Hematopoietic multipotent progenitor cell treated with erythropoietin and hydrocortisone succinate and interleukin-3 and kit ligand, for 4 days (in vitro differentiated cells): ENCODE data around the gene ITGB3BP.
"Not testable (repeated sequence)": the region's sequence is repeated elsewhere in the genome, so short reads cannot be mapped to it uniquely, and the experiment has no call there.

Source experiments
- DNase-seq: peaks from one replicate; pipeline ENCODE4 v3.0.0-alpha.2; 2015

Gene ITGB3BP

DNA sequence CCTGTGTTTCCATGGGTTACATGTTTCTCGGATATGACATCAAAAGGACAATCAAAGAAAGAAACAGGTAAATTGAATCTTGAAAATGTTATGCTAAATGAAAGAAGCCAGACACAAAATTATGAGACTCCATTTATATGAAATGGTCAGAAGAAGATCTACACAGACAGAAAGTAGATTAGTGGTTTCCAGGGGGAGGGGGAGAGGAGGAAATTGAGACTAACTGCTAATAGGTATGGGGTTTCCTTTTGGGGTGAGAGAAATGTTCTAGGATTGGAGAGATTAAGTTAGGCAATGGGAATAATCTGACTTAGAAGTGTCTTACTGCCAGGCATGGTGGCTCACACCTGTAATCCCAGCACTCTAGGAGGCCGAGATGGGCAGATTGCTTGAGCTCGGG, 21.8 kb downstream of the ITGB3BP start:
- DNase-seq = no peak

- DNase-seq = no peak
Measured at GRCh38 chr1:63498106-63498505, 24.9 kb downstream of the ITGB3BP start.

- no peak for DNase-seq
Measured at GRCh38 chr1:63497577-63497976, 25.4 kb downstream of the ITGB3BP start.

DNA sequence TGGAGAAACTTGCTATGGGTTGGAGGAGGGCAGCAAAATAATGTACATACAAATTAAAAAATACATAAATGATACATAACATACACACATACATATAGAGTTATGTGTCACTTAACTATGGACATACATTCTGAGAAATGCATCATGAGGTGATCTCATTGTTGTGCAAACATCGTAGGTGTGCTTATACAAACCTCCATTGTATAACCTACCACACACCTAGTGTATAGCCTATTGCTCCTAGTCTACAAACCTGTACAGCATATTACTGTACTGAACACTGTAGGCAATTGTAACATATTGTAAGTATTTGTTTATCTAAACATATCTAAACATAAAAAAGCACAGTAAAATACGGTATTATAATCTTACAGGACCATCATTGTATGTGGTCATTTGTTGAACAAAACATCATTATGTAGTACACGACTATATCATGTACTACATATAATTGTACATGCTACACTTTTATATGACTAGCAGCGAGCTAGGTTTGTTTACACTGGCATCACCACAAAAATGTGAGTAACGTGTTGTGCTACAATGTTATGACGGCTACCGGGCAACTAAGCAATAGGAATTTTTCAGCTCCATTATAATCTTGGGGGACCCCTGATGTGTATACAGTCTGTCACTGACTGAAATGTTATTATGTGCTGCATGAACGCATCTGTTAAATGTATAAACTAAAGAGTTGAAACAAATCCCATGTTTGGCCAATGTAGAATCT, 35.5 kb downstream of the ITGB3BP start:
- DNase-seq = no peak

DNA sequence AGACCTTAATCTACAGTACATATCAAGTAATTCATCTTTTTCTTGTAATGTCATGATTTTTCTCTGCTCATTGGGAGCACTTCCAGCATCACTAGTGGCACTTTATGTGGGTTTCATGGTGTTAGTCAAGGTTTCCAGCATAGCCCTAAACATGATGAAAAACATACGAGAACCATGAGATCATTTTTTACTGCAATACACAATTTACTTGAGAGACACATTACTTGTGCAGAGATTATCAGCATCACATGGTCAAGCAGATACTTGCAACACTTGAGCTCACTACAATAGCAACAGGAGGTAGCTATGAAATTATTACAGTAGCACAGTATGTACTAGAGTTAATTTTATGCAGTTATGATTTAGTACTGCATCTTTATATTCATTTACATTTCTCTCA, 36.4 kb downstream of the ITGB3BP start:
- no peak for DNase-seq

DNA sequence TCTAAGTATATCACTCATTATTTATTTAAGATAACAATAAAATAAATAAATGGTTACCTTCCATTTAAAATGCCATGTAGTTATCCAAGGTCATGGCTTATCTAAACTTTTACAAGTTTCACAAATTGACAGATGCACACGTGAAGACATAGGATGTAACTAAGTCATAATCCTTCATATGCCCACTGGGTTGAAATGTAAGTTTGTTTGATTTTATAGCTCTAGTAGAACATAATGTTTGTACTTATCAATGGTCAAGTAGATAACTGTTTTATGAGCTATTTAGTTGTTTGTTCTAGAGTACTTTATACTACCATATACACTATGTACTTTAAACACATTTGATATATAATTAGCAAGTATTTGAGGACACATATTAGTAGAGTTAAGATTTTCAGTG, 43.0 kb downstream of the ITGB3BP start:
- no peak for DNase-seq

GRCh38 chr1:63475761-63476160, 47.3 kb downstream of the ITGB3BP start:
- DNase-seq = no peak

- DNase-seq = not testable (repeated sequence)
Measured at GRCh38 chr1:63468683-63469082, 54.3 kb downstream of the ITGB3BP start.

- peak; percentile 17 for DNase-seq
Measured at GRCh38 chr1:63466759-63467158, 56.3 kb downstream of the ITGB3BP start.

DNA sequence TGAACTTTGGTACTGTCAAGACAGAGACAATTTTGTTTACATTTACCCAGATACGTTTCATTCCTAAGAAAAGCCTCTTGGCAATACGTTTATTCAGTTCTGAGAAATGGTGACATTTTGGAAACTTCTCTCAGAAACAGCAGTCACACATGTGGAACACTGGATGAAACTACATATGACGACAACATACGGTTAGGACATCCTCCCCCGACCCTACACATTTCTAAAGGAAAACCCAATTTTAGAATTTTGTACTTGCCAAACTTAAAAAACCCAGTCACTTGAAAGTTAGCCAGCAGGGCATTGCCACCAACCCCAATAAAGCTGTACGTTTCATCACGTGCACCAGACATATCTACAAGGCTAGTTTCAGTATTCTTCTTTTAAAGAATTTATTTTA, 56.8 kb downstream of the ITGB3BP start:
- no peak for DNase-seq

DNA sequence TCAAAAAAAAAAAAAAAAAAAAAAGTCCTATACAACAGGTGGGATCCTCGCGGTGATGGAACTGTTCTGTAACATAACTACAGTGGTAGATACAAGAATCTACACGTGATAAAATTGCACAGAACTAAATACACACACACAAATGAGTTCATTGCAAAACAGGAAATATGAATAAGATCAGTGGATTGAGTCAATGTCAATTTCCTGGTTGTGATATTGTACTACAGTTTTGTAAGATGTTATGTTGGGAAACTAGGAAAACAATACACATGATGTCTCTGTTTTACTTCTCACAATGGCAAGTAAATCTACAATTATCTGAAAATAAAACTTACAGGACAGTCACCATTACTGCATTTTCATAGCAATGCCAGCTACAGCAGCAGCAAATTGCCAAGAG, 59.8 kb downstream of the ITGB3BP start:
- peak; percentile 52 for DNase-seq

- DNase-seq = no peak
Measured at GRCh38 chr1:63461661-63462230, 61.3 kb downstream of the ITGB3BP start.

DNA sequence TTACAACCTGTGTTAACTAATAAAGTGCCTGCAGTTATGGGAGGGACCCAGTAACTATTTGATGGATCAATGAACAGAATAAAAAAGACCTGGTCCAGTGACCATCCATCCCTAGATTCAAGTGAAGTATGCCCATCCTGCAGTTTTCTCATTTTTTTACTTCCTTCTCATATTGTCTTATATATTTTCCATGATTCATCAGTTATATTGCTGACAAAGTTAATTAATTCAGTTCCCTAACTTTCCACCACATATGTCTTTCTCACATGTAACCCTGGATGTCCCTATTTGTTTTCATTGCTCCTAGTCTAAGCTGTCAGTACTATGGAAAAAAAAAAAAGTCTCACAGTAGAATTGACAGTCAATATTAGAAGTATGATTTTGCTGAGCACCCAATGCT, 64.3 kb downstream of the ITGB3BP start:
- DNase-seq = no peak

DNA sequence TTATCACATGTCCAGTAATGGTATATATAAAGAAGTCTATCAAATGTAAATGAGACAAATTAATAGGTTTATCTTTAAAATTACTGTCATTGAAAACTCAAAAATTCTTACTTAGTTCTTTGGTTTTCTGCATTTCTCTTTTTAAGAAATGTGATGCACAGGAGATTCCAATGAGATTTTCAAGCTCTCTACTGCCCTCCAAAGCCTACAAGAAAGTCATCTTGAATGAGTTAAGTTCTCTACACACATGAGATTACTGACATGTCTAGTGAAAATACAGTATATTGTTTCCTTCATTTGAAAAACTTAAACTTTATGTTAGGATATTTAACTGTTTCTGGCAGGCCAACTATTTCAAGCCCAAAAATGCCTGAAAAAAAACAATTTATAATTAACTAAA, 68.8 kb downstream of the ITGB3BP start:
- DNase-seq = peak; percentile 55

DNA sequence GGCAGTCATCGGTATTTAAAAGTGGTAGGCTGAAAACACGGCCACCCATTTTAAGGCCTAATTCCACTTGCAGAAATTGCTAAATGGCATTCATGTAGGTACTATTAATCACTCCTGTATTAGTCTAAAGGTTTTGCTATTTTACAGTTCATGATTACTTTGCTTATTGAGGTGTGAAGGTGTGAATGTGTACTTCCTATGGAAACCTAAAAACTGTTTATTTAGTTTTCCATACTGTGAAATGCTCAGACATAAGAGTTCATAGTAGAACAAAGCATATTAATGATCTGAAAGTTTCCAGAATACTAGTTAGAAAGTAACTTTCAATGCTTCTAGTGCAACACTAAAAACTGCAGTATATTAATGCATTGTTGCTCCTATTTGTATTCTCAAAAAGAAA, 69.8 kb downstream of the ITGB3BP start:
- DNase-seq = no peak

- DNase-seq = no peak
Measured at GRCh38 chr1:63450416-63450815, 72.6 kb downstream of the ITGB3BP start.

- no peak for DNase-seq
Measured at GRCh38 chr1:63448731-63449246, 74.2 kb downstream of the ITGB3BP start.

GRCh38 chr1:63442141-63442475, 80.9 kb downstream of the ITGB3BP start:
- DNase-seq = no peak

DNA sequence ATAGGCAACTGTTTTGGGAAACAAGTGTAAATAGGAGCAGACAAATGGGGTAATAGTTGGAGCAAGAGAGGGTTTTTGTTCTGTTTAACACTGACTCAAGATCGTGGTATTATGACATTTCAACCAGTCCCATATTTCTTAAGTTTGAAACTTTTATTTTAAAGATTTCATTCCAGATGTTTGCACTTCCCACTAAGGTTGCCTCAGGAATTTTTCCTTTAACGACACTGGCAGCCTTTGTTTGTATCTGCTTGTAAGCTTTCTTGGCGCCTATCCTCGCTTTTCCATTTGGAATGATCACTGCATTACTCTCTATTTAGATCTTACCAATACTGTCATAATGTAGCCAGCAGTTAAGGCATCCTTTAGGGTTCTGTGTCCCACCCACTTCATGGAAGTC, 87.9 kb downstream of the ITGB3BP start:
- no peak for DNase-seq

DNA sequence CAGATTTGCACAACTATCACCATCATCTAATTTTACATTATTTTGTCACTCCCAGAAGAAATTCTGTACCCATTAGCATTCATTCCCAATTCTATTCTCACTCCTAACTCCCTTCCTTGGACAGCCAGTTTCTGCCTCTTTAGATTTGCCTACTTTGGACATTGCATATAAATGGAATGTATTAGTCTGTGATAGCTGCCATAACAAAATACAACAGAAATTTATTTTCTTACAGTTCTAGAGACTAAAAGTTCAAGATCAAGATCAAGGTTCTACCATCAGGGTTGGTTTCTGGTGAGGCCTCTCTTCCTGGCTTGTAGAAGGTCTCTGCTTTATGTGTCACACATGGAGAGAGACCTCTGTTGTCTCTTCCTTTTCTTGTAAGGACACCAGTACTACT, 93.7 kb downstream of the ITGB3BP start:
- no peak for DNase-seq

GRCh38 chr1:63428815-63429214, 94.2 kb downstream of the ITGB3BP start:
- no peak for DNase-seq

GRCh38 chr1:63423649-63424048, 99.4 kb downstream of the ITGB3BP start:
- DNase-seq = no peak

DNA sequence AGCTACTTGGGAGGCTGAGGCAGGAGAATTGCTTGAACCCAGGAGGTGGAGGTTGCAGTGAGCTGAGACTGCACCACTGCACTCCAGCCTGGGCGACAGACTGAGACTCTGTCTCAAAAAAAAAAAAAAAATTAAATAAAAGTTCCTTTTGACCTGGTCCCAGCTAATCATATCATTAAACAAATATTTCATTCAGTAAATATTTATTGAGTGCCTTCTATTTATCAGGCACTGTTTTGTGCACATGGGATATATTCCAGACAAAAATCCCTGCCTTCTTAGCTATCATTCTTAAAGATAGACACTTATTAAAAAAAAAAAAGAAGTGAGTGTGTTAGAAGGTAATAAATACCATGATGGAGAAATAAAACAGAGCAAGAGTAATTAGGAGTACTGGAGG, 102.3 kb downstream of the ITGB3BP start:
- not testable (repeated sequence) for DNase-seq

DNA sequence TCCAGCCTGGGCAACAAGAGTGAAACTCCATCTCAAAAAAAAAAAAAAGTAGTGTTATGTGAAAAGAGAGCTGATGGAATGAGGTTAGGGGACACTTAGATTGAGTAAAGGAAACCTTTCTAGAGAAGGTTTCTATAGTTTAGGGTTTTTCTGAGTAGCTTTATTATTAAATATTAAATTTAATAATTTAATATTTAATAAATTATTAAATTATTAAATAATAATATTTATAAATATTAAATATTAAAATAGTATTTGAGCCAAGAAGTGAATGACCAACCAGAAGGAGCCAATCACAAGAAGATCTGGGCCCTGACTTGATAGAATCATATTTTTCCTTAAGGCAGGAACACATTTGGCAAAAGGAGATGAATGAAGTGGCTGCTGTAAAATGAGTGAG, 104.9 kb downstream of the ITGB3BP start:
- no peak for DNase-seq
